RWPE2 (cell line): ENCODE results near the gene NKX2-4.
A peak's percentile ranks its signal among the peaks of the same experiment; 100 is the strongest.

ENCODE experiments used
- ATAC-seq: fragments of 200-7000 bp; cut with Tn5 transposase; 3 replicates; pipeline ENCODE4 v1.9.1; 2021; ENCODE audit warnings: low read depth
- DNase-seq: peaks from one replicate; pipeline ENCODE4 v3.0.0-alpha.2; 2020; ENCODE audit warnings: low spot score
- H3K27ac ChIP-seq: fragments of 450-650 bp; 2 replicates; pipeline ENCODE4 v1.5.1; 2017; ENCODE audit warnings: mild to moderate bottlenecking; ENCODE audit not compliant: poor library complexity, severe bottlenecking
- H3K27me3 ChIP-seq: fragments of 250-450 bp; sonication (Bioruptor Pico); 2 replicates; pipeline ENCODE4 v1.5.1; 2021; ENCODE audit warnings: mild to moderate bottlenecking, moderate library complexity; ENCODE audit not compliant: insufficient read depth, poor library complexity, severe bottlenecking
- H3K36me3 ChIP-seq: fragments of 250-450 bp; sonication (Bioruptor Pico); 2 replicates; pipeline ENCODE4 v1.5.1; 2020; ENCODE audit warnings: low read depth, mild to moderate bottlenecking, moderate library complexity
- H3K4me1 ChIP-seq: fragments of 250-450 bp; sonication (Bioruptor Pico); 2 replicates; pipeline ENCODE4 v1.5.1; 2021; ENCODE audit warnings: mild to moderate bottlenecking, moderate library complexity; ENCODE audit not compliant: insufficient read depth, poor library complexity, severe bottlenecking
- H3K4me3 ChIP-seq: fragments of 250-450 bp; sonication (Bioruptor Pico); 2 replicates; pipeline ENCODE4 v1.5.1; 2021; ENCODE audit warnings: mild to moderate bottlenecking, moderate library complexity; ENCODE audit not compliant: severe bottlenecking
- H3K9me3 ChIP-seq: fragments of 250-450 bp; sonication (Bioruptor Pico); 2 replicates; pipeline ENCODE4 v1.5.1; 2021; ENCODE audit warnings: mild to moderate bottlenecking, moderate library complexity; ENCODE audit not compliant: severe bottlenecking
- TF ChIP-seq, protein P1 (sequence below): fragments of 450-650 bp; IDR thresholded peaks from one replicate; pipeline ENCODE4 v1.5.1; 2017; ENCODE audit warnings: mild to moderate bottlenecking, moderate library complexity; ENCODE audit not compliant: poor library complexity, severe bottlenecking

The NKX2-4 gene

GRCh38 chr20:21397341-21398108 lies at the start of gene NKX2-4:
TSS of gene NKX2-4 (minus strand) at chr20:21397526. CDS start at chr20:21397399, 127 bp downstream.
- TF ChIP-seq, protein P1, sequence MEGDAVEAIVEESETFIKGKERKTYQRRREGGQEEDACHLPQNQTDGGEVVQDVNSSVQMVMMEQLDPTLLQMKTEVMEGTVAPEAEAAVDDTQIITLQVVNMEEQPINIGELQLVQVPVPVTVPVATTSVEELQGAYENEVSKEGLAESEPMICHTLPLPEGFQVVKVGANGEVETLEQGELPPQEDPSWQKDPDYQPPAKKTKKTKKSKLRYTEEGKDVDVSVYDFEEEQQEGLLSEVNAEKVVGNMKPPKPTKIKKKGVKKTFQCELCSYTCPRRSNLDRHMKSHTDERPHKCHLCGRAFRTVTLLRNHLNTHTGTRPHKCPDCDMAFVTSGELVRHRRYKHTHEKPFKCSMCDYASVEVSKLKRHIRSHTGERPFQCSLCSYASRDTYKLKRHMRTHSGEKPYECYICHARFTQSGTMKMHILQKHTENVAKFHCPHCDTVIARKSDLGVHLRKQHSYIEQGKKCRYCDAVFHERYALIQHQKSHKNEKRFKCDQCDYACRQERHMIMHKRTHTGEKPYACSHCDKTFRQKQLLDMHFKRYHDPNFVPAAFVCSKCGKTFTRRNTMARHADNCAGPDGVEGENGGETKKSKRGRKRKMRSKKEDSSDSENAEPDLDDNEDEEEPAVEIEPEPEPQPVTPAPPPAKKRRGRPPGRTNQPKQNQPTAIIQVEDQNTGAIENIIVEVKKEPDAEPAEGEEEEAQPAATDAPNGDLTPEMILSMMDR = no peak
- Histone ChIP-seq H3K4me3 (no peak within 1 kb of the TSS), H3K27ac (no peak within 1 kb of the TSS), H3K27me3 (peaks cover 97% of the 10 kb centered on the region), H3K4me1 (no peaks in the 10 kb centered on the region), H3K9me3 (no peaks in the 10 kb centered on the region), H3K36me3 (no peaks in the 10 kb centered on the region)
- DNase-seq (no peak), ATAC-seq (no peak)

GRCh38 chr20:21437816-21438215 lies 40.5 kb upstream of the NKX2-4 start:
- no peak for DNase-seq
- Histone ChIP-seq H3K27me3 (no peaks in the 10 kb centered on the region), H3K4me1 (peaks cover 22% of the 10 kb centered on the region)

DNA sequence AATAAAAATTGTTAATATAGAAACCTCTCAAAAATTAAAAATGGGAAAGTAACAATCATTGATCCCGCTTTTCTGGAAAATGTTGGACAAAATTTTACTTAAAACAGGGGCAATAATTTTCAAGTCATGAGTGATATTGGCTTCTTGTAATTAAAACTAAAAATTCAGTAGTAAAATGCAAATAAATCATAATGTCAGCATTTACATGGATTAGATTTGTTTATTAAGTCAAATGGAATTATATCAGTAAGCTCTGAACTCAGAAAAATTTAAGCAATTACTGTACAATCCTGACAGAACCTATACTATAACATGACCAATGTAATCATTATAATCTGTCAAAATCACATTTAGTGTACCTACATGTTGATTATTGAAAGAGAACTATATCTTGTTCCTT lies 39.9 kb upstream of the NKX2-4 start:
- H3K27ac ChIP-seq = peak overlapping the region; percentile 57
- no peaks in the 10 kb centered on the region for H3K9me3 ChIP-seq
- DNase-seq (no peak), ATAC-seq (no peak)
- H3K4me3 ChIP-seq = no peak overlapping the region
- TF ChIP-seq, protein P1 = no peak
- no peaks in the 10 kb centered on the region for H3K27me3 ChIP-seq
- peaks cover 22% of the 10 kb centered on the region for H3K4me1 ChIP-seq
- H3K36me3 ChIP-seq = no peaks in the 10 kb centered on the region

More at GRCh38 chr20:21437816-21438215, 40.5 kb upstream of the NKX2-4 start:
- no peak for ATAC-seq
- Histone ChIP-seq H3K36me3 (no peaks in the 10 kb centered on the region), H3K9me3 (no peaks in the 10 kb centered on the region), H3K4me3 (no peak overlapping the region), H3K27ac (no peak overlapping the region)
- TF ChIP-seq, protein P1 = no peak

DNA sequence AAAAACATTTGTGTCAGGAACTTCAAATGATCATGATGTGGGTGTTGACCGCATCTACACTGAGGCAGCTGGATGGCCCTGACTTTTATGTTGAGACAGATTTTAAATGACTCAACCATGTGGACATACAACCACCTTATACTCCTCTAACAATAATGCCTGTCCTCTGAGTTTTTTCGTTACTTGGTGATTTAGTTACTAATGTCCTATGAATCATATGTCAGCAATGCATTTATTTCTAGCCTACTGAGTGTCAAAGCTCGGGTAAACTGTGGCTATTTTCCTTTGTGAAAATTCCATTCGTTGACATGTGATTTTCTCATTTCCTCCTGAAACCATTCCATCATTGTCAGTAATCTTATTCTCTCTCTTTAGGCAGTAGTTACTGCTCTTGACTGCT lies 38.9 kb upstream of the NKX2-4 start:
- Histone ChIP-seq H3K27ac (peak overlapping the region; percentile 57), H3K4me3 (no peak overlapping the region), H3K9me3 (no peaks in the 10 kb centered on the region), H3K36me3 (no peaks in the 10 kb centered on the region), H3K27me3 (no peaks in the 10 kb centered on the region), H3K4me1 (peaks cover 22% of the 10 kb centered on the region)
- TF ChIP-seq, protein P1 = no peak
- peak; percentile 93 for ATAC-seq
- no peak for DNase-seq

GRCh38 chr20:21435576-21435975 lies 38.2 kb upstream of the NKX2-4 start:
- no peaks in the 10 kb centered on the region for H3K27me3 ChIP-seq
- H3K4me3 ChIP-seq = no peak overlapping the region
- H3K36me3 ChIP-seq = no peaks in the 10 kb centered on the region
- H3K27ac ChIP-seq = peak overlapping the region; percentile 57
- ATAC-seq (no peak), DNase-seq (no peak)
- TF ChIP-seq, protein P1 = no peak
- peaks cover 22% of the 10 kb centered on the region for H3K4me1 ChIP-seq
- no peaks in the 10 kb centered on the region for H3K9me3 ChIP-seq
